ENCODE results near the gene EVPL.
"Not testable (repeated sequence)": the region's sequence is repeated elsewhere in the genome, so short reads cannot be mapped to it uniquely, and the experiment has no call there.

The EVPL gene

GRCh38 chr17:76027159-76027839, at the start of gene EVPL:
EVPL (minus strand) TSS chr17:76027306; CDS start chr17:76027198, 108 bp downstream.
- no peak for DNase-seq (ENCODE audit: low read depth in 2 of 2)

GRCh38 chr17:76076146-76076764, 49.1 kb upstream of the EVPL start:
- DNase-seq (ENCODE audit: low read depth in 2 of 2) = no peak

GRCh38 chr17:76075364-76076145, 48.4 kb upstream of the EVPL start:
- DNase-seq (ENCODE audit: low read depth in 2 of 2) = no peak

- DNase-seq (ENCODE audit: low read depth in 2 of 2) = no peak
Observed at GRCh38 chr17:76074390-76075363, 47.6 kb upstream of the EVPL start, which contains the start of gene GALR2. GALR2 (plus strand) TSS chr17:76074781; CDS start chr17:76074884, 103 bp downstream.

GRCh38 chr17:76072148-76072858, 45.2 kb upstream of the EVPL start, which contains the start of gene SRP68:
SRP68 (minus strand) TSS chr17:76072517; CDS start chr17:76072491, 26 bp downstream.
- DNase-seq (ENCODE audit: low read depth in 2 of 2) = peak; percentile 73 to 79

GRCh38 chr17:76071531-76072147, 44.5 kb upstream of the EVPL start:
- DNase-seq (ENCODE audit: low read depth in 2 of 2) = no peak

GRCh38 chr17:76065775-76066174, 38.7 kb upstream of the EVPL start:
- DNase-seq (ENCODE audit: low read depth in 2 of 2) = no peak

- DNase-seq (ENCODE audit: low read depth in 2 of 2) = peak; percentile 40 to 50
Observed at GRCh38 chr17:76063875-76064546, 36.9 kb upstream of the EVPL start.

GRCh38 chr17:76058264-76058663, 31.2 kb upstream of the EVPL start:
- DNase-seq (ENCODE audit: low read depth in 2 of 2) = not testable (repeated sequence)

GRCh38 chr17:76056882-76057281, 29.8 kb upstream of the EVPL start:
- no peak for DNase-seq (ENCODE audit: low read depth in 2 of 2)

GRCh38 chr17:76054112-76054476, 27.0 kb upstream of the EVPL start:
- no peak for DNase-seq (ENCODE audit: low read depth in 2 of 2)

GRCh38 chr17:76053246-76054111, 26.4 kb upstream of the EVPL start:
- no peak for DNase-seq (ENCODE audit: low read depth in 2 of 2)

- no peak for DNase-seq (ENCODE audit: low read depth in 2 of 2)
Observed at GRCh38 chr17:76051561-76051960, 24.5 kb upstream of the EVPL start.

GRCh38 chr17:76050538-76051467, 23.7 kb upstream of the EVPL start:
- no peak for DNase-seq (ENCODE audit: low read depth in 2 of 2)

GRCh38 chr17:76049836-76050537, 22.9 kb upstream of the EVPL start:
- no peak for DNase-seq (ENCODE audit: low read depth in 2 of 2)

- no peak for DNase-seq (ENCODE audit: low read depth in 2 of 2)
Observed at GRCh38 chr17:76049239-76049638, 22.1 kb upstream of the EVPL start.

- no peak for DNase-seq (ENCODE audit: low read depth in 2 of 2)
Observed at GRCh38 chr17:76048711-76049110, 21.6 kb upstream of the EVPL start.
